TTC549 (cell line): ENCODE results near the gene DNAAF6.
"Not testable (repeated sequence)": the region's sequence is repeated elsewhere in the genome, so short reads cannot be mapped to it uniquely, and the experiment has no call there.

Experiments
- FAIRE-seq: peaks from 2 replicates; lab custom pipeline; 2012; peaks lifted over from hg19 to GRCh38; lab: Jason Lieb, UNC

Gene DNAAF6

GRCh38 chrX:107205770-107206696 is at the start of gene DNAAF6, which contains the start of gene NUP62CL:
Gene DNAAF6, plus strand, starts transcription at chrX:107206611. Its CDS starts 6,265 bp downstream, at chrX:107212876.
Gene NUP62CL, minus strand, starts transcription at chrX:107206433. Its CDS starts 31,287 bp downstream, at chrX:107175146.
- FAIRE-seq: no peak

- not testable (repeated sequence) for FAIRE-seq
Measured at GRCh38 chrX:107157618-107158017, 48.8 kb upstream of the DNAAF6 start.

- no peak for FAIRE-seq
Measured at GRCh38 chrX:107167163-107167921, 39.1 kb upstream of the DNAAF6 start.

- FAIRE-seq: no peak
Measured at GRCh38 chrX:107168257-107168656, 38.2 kb upstream of the DNAAF6 start.

- FAIRE-seq: no peak
Measured at GRCh38 chrX:107168712-107169111, 37.7 kb upstream of the DNAAF6 start.

- no peak for FAIRE-seq
Measured at GRCh38 chrX:107171369-107172102, 34.9 kb upstream of the DNAAF6 start.

GRCh38 chrX:107197319-107197718 is 9.1 kb upstream of the DNAAF6 start:
- FAIRE-seq: no peak

GRCh38 chrX:107198074-107198473 is 8.3 kb upstream of the DNAAF6 start:
- FAIRE-seq: not testable (repeated sequence)

GRCh38 chrX:107199491-107199890 is 6.9 kb upstream of the DNAAF6 start:
- FAIRE-seq: no peak

GRCh38 chrX:107204068-107204605 is 2.3 kb upstream of the DNAAF6 start:
- FAIRE-seq: no peak

- FAIRE-seq: no peak
Measured at GRCh38 chrX:107206697-107207065, 270 bp downstream of the DNAAF6 start.

- FAIRE-seq: no peak
Measured at GRCh38 chrX:107207089-107207488, 678 bp downstream of the DNAAF6 start.

- no peak for FAIRE-seq
Measured at GRCh38 chrX:107207943-107208342, 1.5 kb downstream of the DNAAF6 start.

GRCh38 chrX:107213477-107213876 is 7.1 kb downstream of the DNAAF6 start:
- FAIRE-seq: no peak

GRCh38 chrX:107226757-107227156 is 20.3 kb downstream of the DNAAF6 start:
- FAIRE-seq: no peak

- FAIRE-seq: no peak
Measured at GRCh38 chrX:107227780-107228485, 21.5 kb downstream of the DNAAF6 start.

GRCh38 chrX:107228486-107228819 is 22.0 kb downstream of the DNAAF6 start:
- no peak for FAIRE-seq

GRCh38 chrX:107272431-107272921 is 66.1 kb downstream of the DNAAF6 start:
- FAIRE-seq: no peak

- FAIRE-seq: no peak
Measured at GRCh38 chrX:107273795-107274194, 67.4 kb downstream of the DNAAF6 start.

- FAIRE-seq: no peak
Measured at GRCh38 chrX:107288676-107289075, 82.3 kb downstream of the DNAAF6 start.

GRCh38 chrX:107290019-107290418 is 83.6 kb downstream of the DNAAF6 start:
- FAIRE-seq: no peak
